Right lobe of liver (tissue), 6 donors: ENCODE data around the gene THAP5. TPM values are rescaled to one million over a fixed set of nuclear protein-coding genes. Genes with fewer than 3 reads are reported as not detected.

Experiments
- ATAC-seq, 4 donors: fragments of 200-7000 bp; cut with Tn5 transposase; one replicate each; pipeline ENCODE4 v1.9.1; 2020; ENCODE audit warnings: mild to moderate bottlenecking in 4 of 4, moderate library complexity in 4 of 4
- DNase-seq, 3 donors: peaks; one replicate each; pipeline ENCODE4 v3.0.0-alpha.2; 2020
- H3K27ac ChIP-seq, 3 donors: fragments of 200-600 bp; one replicate each; pipeline ENCODE4 v1.8.0; 2022
- H3K27me3 ChIP-seq, 2 donors: fragments of 200-600 bp; one replicate each; pipeline ENCODE4 v1.8.0; 2022
- H3K36me3 ChIP-seq, 4 donors: fragments of 200-600 bp; sonication (generic) in 1 of 4; one replicate each; pipeline versions ENCODE4 v1.5.1 to v1.8.0; 2017 to 2022; ENCODE audit warnings: control low read depth in 1 of 4
- H3K4me1 ChIP-seq, 4 donors: fragments of 200-600 bp; sonication (generic) in 1 of 4; one replicate each; pipeline versions ENCODE4 v1.5.1 to v1.8.0; 2017 to 2022; ENCODE audit warnings: control low read depth in 1 of 4
- H3K4me3 ChIP-seq, 3 donors: fragments of 200-600 bp; one replicate each; pipeline ENCODE4 v1.8.0; 2022
- H3K9me3 ChIP-seq, 4 donors: fragments of 200-600 bp; sonication (generic) in 1 of 4; one replicate each; pipeline versions ENCODE4 v1.5.1 to v1.8.0; 2017 to 2022; ENCODE audit warnings: control low read depth in 1 of 4
- POLR2A ChIP-seq: fragments of 450-650 bp; IDR thresholded peaks from one replicate; pipeline ENCODE4 v1.6.1; 2017; ENCODE audit warnings: antibody characterized with exemption, mild to moderate bottlenecking
- WGBS: methylation state at CpG from one replicate; pipeline ENCODE4 v1.1.6; 2018; ENCODE audit warnings: low coverage, low lambda C conversion rate; ENCODE audit not compliant: insufficient coverage; ENCODE audit errors: missing lambda C conversion rate; 5-methylcytosine and 5-hydroxymethylcytosine counted together
- intact Hi-C, 2 donors: fragments of 100-400 bp; cut with DNase I; formaldehyde crosslinking; loops; one replicate each; pipeline versions ENCODE4 v1.11.2 to v1.14.1; 2022
- total RNA-seq, 6 experiments: library from RNA; depleted of rRNA in 2 of 6; stranded (reverse); fragments of >200 nt in 2 of 6; fragmentation: NEBNext Ultra II Directional in 3 of 6; extraction: Animal tissue kit (Norgen Biotek cat#: 25700) in 3 of 6; gene quantifications; one replicate each; pipeline versions ENCODE4 v1.1.0 to v1.2.4, GENCODE V29; 2016 to 2023
- TF ChIP-seq, protein P1 (sequence below), 4 donors: fragments of 200-600 bp in 3 of 4; fragments of 450-650 bp in 1 of 4; IDR thresholded peaks; one replicate each; pipeline versions ENCODE4 v1.5.1 to v1.8.0; 2016 to 2022; ENCODE audit warnings: antibody characterized with exemption in 4 of 4, mild to moderate bottlenecking in 2 of 4
- donor health status: DM: no; HTN: yes; CAD: no.
- donor health status: DM: no; HTN: no; CAD: no.
- donor health status: DM: no; HTN: no; CAD: no.
- donor health status: DM: no; HTN: yes; CAD: no.
- donor health status: DM: no; HTN: yes; CAD: no.

Gene THAP5
- total RNA-seq, 6 experiments from 2014 or later = 15.5 to 17.9 (median 17.3) TPM

DNA sequence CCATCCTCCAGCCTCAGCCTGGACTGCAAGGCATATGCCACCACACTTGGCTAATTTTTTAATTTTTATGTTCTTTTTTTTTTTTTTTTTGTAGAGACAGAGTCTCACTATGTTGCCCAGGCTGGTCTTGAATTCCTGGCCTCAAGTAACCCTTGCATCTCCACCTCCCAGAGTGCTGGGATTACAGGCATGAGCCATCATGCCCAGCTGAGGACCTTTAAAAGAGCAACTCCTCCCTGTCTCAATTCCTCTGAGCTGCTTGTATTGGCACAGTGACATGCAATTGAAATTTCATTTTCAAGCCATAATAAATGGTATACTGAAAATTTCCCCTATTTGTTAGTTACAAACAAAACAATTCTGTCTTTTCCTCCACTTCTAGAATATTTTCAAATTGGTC lies 19.7 kb upstream of the THAP5 start:
- Histone ChIP-seq H3K4me1 (no peaks in the 10 kb centered on the region), H3K36me3 (no peaks in the 10 kb centered on the region), H3K27ac (no peak overlapping the region), H3K27me3 (no peaks in the 10 kb centered on the region), H3K9me3 (no peaks in the 10 kb centered on the region), H3K4me3 (no peak overlapping the region)
- intact Hi-C loops = no loop called here
- no peak for ATAC-seq
- no peak for DNase-seq
- TF ChIP-seq POLR2A = no peak
- TF ChIP-seq, protein P1, sequence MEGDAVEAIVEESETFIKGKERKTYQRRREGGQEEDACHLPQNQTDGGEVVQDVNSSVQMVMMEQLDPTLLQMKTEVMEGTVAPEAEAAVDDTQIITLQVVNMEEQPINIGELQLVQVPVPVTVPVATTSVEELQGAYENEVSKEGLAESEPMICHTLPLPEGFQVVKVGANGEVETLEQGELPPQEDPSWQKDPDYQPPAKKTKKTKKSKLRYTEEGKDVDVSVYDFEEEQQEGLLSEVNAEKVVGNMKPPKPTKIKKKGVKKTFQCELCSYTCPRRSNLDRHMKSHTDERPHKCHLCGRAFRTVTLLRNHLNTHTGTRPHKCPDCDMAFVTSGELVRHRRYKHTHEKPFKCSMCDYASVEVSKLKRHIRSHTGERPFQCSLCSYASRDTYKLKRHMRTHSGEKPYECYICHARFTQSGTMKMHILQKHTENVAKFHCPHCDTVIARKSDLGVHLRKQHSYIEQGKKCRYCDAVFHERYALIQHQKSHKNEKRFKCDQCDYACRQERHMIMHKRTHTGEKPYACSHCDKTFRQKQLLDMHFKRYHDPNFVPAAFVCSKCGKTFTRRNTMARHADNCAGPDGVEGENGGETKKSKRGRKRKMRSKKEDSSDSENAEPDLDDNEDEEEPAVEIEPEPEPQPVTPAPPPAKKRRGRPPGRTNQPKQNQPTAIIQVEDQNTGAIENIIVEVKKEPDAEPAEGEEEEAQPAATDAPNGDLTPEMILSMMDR (IDR thresholded peaks at IDR 0.05) = no peak

DNA sequence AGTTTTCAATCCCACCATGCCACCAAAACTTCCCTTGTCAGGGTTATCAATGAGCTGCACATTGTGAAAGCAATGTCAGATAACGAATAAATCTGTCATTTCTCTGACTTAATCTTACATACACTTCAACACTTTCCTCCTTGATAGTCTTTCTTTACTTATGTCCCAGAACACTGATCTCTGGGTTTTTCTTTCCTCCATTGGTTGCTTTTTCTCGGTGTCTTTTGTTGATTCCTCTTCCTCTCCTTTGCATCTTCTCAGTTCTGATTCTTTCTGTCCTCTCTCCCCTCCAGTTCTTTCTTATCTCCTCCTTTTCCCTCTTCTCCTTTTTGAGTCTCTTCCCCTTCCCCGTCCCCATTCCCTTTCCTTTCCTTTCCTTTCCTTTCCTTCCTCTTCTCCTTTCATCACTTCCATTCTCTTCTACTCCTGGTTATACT lies 16.8 kb upstream of the THAP5 start:
- TF ChIP-seq POLR2A = no peak
- TF ChIP-seq, protein P1 (IDR thresholded peaks at IDR 0.05) = no peak
- Histone ChIP-seq H3K27ac (no peak overlapping the region), H3K27me3 (no peaks in the 10 kb centered on the region), H3K36me3 (no peaks in the 10 kb centered on the region), H3K4me1 (no peaks in the 10 kb centered on the region), H3K9me3 (no peaks in the 10 kb centered on the region), H3K4me3 (no peak overlapping the region)
- ATAC-seq = no peak
- no peak for DNase-seq
- WGBS = 67% methylated on average over 2 of the region's 3 CpGs
- intact Hi-C loops = no loop called here

DNA sequence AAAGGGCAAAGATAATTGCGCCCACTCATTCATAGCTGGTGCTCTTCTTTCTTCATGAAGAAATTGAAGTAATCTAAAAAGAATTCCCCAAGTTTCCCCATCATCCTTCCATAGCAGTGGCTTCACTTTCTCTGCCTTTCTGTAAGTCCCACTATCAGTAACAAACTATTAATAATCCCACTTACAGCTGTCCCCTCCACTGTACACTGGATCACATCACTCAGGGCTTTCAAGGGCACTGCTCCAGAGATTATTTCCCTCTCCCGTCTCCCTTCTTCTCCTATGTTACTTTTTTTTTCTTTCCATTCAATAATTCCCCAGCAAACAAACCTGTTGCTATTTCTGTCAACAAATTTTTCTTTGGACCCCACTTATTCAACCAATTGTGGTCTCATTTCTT lies 16.3 kb upstream of the THAP5 start:
- TF ChIP-seq POLR2A = no peak
- TF ChIP-seq, protein P1 (IDR thresholded peaks at IDR 0.05) = no peak
- DNase-seq = no peak
- Histone ChIP-seq H3K36me3 (no peaks in the 10 kb centered on the region), H3K9me3 (no peaks in the 10 kb centered on the region), H3K4me3 (no peak overlapping the region), H3K27ac (no peak overlapping the region), H3K4me1 (no peaks in the 10 kb centered on the region), H3K27me3 (no peaks in the 10 kb centered on the region)
- 83% methylated on average over 2 of the region's 2 CpGs for WGBS
- no peak for ATAC-seq
- intact Hi-C loops = no loop called here

DNA sequence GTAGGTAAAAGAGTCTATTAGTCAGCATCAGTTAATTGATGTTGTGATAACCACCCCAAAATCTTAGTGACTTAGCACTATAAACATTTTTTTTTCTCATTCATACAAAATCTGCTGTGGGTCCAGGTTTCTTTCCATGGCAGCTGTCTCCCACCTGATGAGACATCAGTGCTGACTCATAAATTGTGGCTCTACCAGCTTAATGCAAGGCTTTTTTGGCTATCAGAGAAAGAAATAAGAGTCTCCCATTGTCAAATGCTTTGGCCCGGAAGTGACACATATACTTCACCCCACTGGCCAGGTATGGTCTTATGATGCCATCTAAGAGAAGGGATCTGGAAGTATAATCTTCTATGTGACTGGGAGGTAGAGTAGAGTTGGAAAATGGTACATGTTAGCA lies 14.7 kb upstream of the THAP5 start:
- DNase-seq (no peak), ATAC-seq (no peak)
- WGBS = 100% methylated on average over 1 of the region's 1 CpG
- no peaks in the 10 kb centered on the region for H3K27me3 ChIP-seq
- H3K4me1 ChIP-seq = no peaks in the 10 kb centered on the region
- no peaks in the 10 kb centered on the region for H3K9me3 ChIP-seq
- H3K36me3 ChIP-seq = no peaks in the 10 kb centered on the region
- TF ChIP-seq POLR2A = no peak
- TF ChIP-seq, protein P1 (IDR thresholded peaks at IDR 0.05) = no peak
- intact Hi-C loops = no loop called here
- H3K27ac ChIP-seq = no peak overlapping the region
- H3K4me3 ChIP-seq = no peak overlapping the region
